AG04450 (cell line): ENCODE data around the gene JAM2. TPM values are rescaled to one million over a fixed set of nuclear protein-coding genes. Genes with fewer than 3 reads are reported as not detected.

Experiments used
- CTCF ChIA-PET: fragments of 300-600, 350-600 bp; formaldehyde crosslinking; extraction: SDS; loops from one replicate; lab custom pipeline; 2022; ENCODE audit warnings: antibody characterized with exemption, inconsistent platforms; lab: Charles Lee
- POLR2A ChIA-PET: fragments of 350-600 bp; formaldehyde crosslinking; extraction: SDS; loops from one replicate; lab custom pipeline; 2021; ENCODE audit warnings: antibody characterized with exemption, inconsistent platforms; lab: Yijun Ruan, JAX
- DNase-seq: peaks from one replicate; pipeline ENCODE4 v3.0.0-alpha.2; 2011; ENCODE audit warnings: low read depth, low spot score
- H3K27ac ChIP-seq: one replicate; pipeline ENCODE4 v1.5.1; 2012; ENCODE audit warnings: low read depth, low read length, control low read depth
- H3K27me3 ChIP-seq: one replicate; pipeline ENCODE4 v1.6.0; 2012; ENCODE audit warnings: low read length; ENCODE audit not compliant: control insufficient read depth, insufficient read depth
- H3K4me3 ChIP-seq: 2 replicates; pipeline ENCODE4 v1.5.1; 2011; ENCODE audit warnings: mild to moderate bottlenecking, low read depth, low read length, control low read depth
- H3K9me3 ChIP-seq: 2 replicates; pipeline ENCODE4 v1.5.1; 2012; ENCODE audit warnings: low read length; ENCODE audit not compliant: control insufficient read depth, insufficient read depth
- CTCF ChIP-seq: IDR thresholded peaks from 2 replicates; pipeline ENCODE4 v1.5.1; 2011; ENCODE audit warnings: low read depth, low read length, control low read depth, inconsistent platforms
- polyA plus RNA-seq: library from polyadenylated mRNA; depleted of rRNA; stranded (reverse); fragments of >200 nt; gene quantifications from 2 replicates; pipeline ENCODE4 v1.2.3, GENCODE V29; 2011

JAM2 gene
- polyA plus RNA-seq, 1 experiment, result 7.2 TPM

- no peak for DNase-seq
- no peak for TF ChIP-seq CTCF
- Histone ChIP-seq H3K27ac (no peak overlapping the region), H3K9me3 (no peaks in the 10 kb centered on the region), H3K4me3 (no peak overlapping the region), H3K27me3 (peaks cover 3% of the 10 kb centered on the region)
- CTCF ChIA-PET, result interaction anchor here (0.9 to 3.9 kb wide), 2 partner anchors 12 to 19 kb away, joined by 3 to 21 read pairs; partner anchors contain the start of genes JAM2 and MRPL39
- POLR2A ChIA-PET, result no interaction called here
Observed at GRCh38 chr21:25626757-25627156, 12.3 kb upstream of the JAM2 start.

- TF ChIP-seq CTCF, result no peak
- CTCF ChIA-PET, result no interaction called here
Observed at GRCh38 chr21:25632296-25632695, 6.8 kb upstream of the JAM2 start.

DNA sequence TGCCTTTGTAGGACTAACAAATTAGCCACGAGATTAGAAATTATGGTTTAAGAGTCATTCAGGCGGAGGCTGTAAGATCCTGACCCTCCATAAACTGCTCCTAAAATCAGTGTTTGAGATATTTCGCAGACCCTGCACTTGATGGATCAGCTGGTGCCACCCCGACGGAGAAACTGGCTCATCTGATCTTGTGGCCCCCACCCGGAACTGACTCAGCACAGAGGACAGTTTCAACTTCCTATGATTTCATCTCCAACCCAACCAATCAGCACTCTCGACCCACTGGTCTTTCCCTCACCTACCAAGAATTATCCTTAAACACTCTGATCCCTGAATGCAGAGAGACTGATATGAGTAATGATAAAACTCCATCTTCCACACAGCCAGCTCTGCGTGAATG lies 3.7 kb upstream of the JAM2 start:
- no peaks in the 10 kb centered on the region for H3K9me3 ChIP-seq
- no peak for DNase-seq
- H3K27ac ChIP-seq, result no peak overlapping the region
- CTCF ChIA-PET, result no interaction called here
- POLR2A ChIA-PET, result no interaction called here
- no peaks in the 10 kb centered on the region for H3K27me3 ChIP-seq
- no peak for TF ChIP-seq CTCF
- H3K4me3 ChIP-seq, result no peak overlapping the region

More at GRCh38 chr21:25632296-25632695, 6.8 kb upstream of the JAM2 start:
- POLR2A ChIA-PET, result no interaction called here
- no peak overlapping the region for H3K27ac ChIP-seq
- no peak for DNase-seq
- H3K27me3 ChIP-seq, result peaks cover 3% of the 10 kb centered on the region
- no peak overlapping the region for H3K4me3 ChIP-seq
- no peaks in the 10 kb centered on the region for H3K9me3 ChIP-seq

DNA sequence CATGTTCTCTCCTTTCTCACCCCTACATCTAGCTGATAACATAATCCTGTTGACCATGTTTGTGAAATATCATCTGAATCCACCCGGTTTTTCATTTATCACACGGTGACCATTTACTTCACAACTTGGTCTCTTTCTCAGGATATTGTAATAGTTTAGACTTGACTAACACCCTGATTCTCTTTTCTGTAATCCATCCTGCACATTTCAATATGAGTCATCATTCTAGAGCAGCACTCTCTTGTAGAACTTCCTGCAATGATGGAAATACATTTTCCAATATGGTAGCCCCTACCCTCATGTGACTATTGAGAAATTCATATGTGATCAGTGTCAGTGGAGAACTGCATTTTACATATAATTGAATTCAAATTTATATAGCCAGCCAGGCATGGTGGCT lies 2.3 kb upstream of the JAM2 start:
- POLR2A ChIA-PET, result no interaction called here
- no peak for DNase-seq

More for the DNA sequence above, 2.3 kb upstream of the JAM2 start:
- CTCF ChIA-PET, result interaction anchor here (0.9 to 2.7 kb wide), 2 partner anchors 28 to 29 kb away, joined by 6 to 16 read pairs; no protein-coding TSS in a partner anchor
- H3K9me3 ChIP-seq, result no peaks in the 10 kb centered on the region
- H3K27me3 ChIP-seq, result no peaks in the 10 kb centered on the region
- no peak overlapping the region for H3K27ac ChIP-seq
- H3K4me3 ChIP-seq, result no peak overlapping the region
- no peak for TF ChIP-seq CTCF
